GM19395 (cell line): ENCODE data around the gene PRPSAP1.

Experiments used
- ATAC-seq: cut with Tn5 transposase; IDR thresholded peaks from one replicate; pipeline ENCODE4 v1.9.1; 2021; ENCODE audit warnings: mild to moderate bottlenecking, moderate library complexity; ENCODE audit not compliant: unreplicated experiment

The PRPSAP1 gene

DNA sequence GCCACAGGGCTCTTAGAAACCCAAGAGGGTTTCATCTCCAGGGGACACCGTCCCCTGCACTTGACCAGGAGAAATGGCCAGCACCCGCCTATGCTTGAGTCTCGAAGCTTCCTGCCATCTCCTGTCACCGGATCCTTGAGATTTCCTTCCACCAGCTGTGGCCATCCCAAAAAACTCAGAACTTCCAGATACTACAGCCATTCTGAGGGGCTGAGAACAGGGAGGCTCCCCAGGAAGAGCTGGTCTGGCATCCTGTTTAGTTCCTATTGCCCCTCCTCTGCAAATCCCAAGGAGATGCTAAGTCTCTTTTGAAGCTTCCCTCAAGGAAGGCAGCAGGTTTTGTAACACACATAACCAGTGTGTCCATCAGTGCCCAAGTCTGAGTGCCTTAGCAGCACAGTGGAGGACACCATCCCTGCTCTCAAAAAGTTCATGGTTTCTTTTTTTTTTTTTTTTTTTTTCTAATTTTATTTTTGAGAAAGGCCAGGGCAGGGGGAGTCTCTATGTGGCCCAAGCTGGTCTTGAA, 86.6 kb downstream of the PRPSAP1 start:
- no peak for ATAC-seq

DNA sequence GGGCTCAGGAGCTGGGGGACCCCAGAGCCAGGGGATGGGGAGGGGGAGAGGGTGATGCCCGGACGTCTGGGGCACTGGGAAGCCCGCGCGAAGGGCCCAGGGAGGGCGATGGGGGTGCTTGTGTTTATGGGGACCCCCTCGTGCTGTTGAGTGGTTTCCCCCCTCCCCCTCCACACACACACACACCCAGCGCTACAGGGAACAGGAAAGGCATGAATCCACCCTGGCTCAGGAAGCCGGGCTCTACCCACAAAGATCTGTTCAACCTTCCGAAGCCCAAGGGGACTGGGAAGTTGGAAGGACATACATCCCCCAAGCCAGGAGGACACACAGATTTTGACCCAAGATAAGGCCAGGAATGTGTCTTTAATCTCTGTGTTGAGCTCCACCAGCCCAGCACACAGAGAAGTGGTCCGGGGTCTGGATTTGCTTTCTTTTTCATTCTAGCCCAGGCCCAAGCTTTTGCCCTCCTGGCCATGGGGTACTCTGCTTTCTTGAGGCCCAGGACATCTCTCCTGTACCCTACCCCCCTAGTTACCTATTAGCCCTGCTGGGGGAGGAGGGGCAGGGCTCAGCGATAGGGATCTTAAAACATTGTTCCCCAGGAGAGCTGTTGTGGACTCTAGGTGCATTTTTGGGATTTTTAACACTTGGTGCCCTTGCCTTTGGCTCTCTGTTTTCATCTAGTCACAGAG, 87.3 kb downstream of the PRPSAP1 start:
- ATAC-seq = no peak

DNA sequence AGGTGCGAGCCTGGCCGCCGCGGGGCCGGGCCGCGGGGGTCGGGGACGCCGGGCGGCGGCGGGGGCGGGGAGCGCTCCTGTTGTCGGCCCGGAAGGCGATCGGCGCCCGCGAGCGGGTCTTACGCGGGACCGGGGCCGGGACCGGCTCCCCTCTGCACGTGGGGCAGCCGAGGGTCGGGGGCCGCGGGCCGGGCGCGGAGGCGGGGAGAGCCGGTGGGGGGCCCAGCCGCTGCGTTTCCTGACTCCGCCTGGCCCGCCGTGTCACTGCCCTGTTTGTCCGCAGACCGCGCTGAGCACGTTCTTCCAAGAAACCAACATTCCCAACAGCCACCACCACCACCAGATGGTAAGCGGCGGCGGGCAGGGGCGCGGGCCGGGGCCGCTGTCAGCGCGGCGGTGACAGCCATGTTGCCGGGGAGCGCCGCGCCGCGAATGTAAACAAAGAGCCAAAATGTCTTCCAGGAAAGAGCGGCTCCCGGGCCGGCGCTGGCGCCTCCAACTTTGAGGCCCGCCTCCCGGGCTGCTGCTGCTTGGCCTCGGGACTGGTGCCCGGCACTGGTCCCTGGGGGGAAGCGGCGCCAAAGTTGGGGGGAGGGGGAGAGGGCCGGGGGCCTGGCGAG, 88.0 kb downstream of the PRPSAP1 start:
- no peak for ATAC-seq

DNA sequence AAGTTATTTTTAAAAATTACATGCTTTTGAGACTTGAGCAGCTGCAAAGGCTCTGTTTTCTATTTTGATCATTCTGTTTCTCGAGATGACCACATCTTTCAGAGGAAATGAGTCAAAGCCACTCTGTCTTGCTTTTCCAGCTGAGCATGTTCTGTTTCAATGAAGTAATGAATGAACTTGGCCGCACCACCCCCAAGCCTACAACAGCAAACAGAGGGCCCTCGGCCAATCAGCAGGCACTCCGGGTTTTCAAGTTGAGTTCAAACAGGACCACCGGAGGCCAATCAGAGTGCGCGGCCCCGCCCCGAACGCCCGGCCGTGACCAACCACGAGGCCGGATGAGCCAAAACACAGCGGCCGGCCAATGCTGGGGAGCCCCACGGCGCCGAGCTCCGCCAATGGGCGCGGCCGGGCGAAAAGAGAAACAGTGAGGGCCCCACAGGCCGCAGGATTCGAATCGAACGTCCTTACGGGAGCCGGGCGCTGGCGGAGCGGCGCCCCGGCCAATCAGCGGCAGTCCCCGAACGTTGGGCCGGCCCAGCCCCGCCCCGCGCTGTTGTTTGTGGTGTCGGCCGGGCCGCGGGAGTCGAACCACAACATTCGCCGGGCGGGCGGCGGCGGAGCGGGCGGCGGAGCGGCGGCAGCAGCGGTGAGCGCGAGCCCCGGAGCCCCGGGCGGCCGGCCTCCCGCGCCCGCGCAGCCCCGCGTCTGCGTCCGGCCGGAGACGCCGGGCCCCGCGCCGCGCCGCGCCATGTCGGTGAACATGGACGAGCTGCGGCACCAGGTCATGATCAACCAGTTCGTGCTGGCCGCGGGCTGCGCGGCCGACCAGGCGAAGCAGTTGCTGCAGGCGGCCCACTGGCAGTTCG, 88.7 kb downstream of the PRPSAP1 start, which contains the start of gene UBALD2:
TSS of gene UBALD2 (plus strand) at position 594 of the 869 bp plus-strand sequence. CDS start at position 752, 158 bp downstream.
- ATAC-seq = peak; percentile 71

DNA sequence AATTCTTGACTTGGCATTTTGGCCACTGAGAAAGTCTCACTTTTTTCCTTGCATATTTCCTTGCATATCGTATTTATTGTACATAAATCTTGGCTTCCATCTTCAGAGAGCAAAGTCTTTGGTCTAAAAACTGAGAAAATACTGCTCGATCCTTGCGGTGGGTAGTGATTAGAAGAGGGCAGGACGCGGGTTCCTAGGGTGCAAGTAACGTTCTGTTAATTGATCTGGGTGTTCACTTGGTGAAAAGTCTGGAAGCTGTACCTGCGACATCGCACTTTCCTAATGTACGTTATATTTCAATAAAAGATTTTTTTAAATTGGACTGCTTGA, 89.3 kb downstream of the PRPSAP1 start:
- peak; percentile 1 for ATAC-seq

DNA sequence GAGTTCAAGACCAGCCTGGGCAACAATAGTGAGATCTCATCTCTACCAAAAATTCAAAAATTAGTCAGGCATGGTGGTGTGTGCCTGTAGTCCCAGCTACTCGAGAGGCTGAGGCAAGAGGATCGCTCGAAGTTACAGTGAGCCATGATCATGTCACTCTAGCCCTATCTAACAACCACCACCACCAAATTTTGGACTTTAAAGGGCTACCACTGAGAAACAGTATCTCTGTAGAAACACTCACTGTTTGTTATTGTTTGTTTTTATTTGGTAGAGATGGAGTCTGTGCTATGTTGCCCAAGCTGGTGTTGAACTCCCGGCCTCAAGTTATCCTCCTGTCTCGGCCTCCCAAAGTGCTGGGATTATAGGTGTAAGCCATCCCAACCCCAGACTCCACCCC, 89.8 kb downstream of the PRPSAP1 start:
- ATAC-seq = no peak

DNA sequence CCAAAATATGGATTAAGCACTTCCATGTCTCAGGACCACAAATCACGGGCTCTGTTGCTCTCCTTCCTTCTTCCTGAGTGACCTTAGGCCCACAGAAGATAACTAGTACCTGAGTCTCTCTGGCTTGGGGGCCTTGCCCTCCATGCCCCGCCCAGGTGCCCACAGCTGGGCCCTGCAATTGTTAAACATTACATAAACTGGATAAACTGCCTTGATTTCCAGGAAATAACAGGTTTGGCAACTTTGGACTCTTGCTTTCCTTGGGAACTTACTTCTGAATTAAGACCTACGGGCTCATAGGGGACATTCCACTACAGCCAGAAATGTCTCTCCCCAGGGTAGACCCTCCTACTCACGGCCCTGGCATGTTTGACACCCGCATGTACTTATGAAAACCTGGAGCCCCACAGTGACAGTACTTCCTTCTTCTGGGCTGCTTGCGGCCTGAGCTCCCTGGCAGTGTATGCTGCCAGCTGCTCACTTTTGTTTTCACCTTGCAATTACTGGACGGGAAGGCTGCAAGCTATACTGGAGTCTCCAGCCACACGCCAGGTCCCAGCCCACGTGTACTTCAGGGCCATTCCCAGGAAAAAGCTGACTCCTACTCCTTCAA, 90.9 kb downstream of the PRPSAP1 start:
- ATAC-seq = no peak

DNA sequence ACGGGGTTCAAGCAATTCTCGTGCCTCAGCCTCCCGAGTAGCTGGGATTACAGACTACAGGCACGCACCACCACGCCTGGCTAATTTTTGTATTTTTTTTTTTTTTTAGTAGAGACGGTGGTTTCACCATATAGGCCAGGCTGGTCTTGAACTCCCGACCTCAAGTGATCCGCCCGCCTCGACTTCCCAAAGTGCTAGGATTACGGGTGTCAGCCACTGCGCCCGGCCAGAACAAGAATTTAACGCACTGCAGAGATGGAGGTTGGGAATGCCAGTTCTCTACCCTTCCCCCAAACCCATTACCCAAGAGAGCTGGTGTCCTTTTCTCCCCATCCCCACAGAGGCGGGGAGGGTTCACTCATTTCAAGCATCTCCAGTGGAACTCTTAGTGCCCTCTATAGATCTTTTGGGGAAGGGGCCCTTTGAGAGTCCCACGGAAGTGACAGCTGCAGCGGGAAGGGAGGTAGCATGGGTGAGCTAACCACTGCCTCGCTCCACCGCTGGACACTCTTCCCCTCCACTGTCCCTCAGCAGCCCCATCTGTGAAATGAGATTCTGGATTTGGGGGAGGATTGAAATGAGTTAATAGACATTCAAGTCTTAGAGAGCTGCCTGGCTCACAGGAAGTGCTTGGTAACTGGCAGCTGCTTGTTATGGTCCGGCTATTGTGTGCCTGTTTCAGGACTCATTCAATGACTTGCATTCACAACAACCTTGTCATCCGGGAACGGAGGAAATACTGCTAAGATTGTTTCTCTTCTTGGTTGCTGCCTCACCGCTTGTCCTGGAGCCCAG, 92.1 kb downstream of the PRPSAP1 start:
- ATAC-seq = no peak

- ATAC-seq = no peak
Measured at GRCh38 chr17:76260669-76261068, 93.0 kb downstream of the PRPSAP1 start.

DNA sequence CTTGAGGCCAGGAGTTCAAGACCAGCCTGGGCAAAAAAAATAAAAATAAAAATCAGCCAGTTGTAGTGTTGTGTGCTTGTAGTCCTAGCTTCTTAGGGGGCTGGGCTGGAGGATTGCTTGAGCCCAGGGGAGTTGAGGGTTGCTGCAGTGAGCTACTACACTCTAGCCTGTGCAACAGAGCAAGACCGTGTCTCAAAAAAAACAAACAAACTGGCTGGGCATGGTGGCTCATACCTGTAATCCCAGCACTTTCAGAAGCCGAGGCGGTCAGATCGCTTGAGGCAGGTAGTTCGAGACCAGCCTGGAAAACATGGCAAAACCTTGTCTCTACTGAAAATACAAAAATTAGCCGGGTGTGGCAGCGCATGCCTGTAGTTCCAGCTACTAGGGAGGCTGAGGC, 93.5 kb downstream of the PRPSAP1 start:
- no peak for ATAC-seq
